ENCODE results near the gene CRHR1.

DNA sequence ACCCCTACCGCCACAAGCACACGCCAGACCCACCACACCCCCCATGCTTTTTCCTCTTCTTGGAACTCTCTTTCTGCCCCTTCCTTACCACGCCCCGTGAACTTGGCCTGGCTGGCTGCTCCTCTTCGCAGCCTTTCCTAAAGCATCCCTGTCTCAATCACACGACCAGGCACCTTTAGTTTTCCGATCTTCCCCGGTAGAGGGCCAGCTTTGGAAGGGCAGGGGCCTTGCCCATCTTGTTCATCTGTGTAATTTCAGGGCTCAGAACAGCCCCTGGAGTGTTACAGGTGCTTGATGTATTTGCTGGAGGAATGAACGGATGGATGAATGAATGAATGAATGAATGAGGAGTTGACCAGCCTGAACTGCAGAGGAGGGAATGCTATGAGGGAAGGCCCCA, 64.3 kb downstream of the CRHR1 start:
- TF ChIP-seq, protein P1, sequence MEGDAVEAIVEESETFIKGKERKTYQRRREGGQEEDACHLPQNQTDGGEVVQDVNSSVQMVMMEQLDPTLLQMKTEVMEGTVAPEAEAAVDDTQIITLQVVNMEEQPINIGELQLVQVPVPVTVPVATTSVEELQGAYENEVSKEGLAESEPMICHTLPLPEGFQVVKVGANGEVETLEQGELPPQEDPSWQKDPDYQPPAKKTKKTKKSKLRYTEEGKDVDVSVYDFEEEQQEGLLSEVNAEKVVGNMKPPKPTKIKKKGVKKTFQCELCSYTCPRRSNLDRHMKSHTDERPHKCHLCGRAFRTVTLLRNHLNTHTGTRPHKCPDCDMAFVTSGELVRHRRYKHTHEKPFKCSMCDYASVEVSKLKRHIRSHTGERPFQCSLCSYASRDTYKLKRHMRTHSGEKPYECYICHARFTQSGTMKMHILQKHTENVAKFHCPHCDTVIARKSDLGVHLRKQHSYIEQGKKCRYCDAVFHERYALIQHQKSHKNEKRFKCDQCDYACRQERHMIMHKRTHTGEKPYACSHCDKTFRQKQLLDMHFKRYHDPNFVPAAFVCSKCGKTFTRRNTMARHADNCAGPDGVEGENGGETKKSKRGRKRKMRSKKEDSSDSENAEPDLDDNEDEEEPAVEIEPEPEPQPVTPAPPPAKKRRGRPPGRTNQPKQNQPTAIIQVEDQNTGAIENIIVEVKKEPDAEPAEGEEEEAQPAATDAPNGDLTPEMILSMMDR (IDR thresholded peaks at IDR 0.05; ENCODE audit: low read length) = no peak
- no peak for TF ChIP-seq EZH2 (optimal IDR thresholded peaks at IDR 0.05; ENCODE audit: low read depth, low read length)
